GM21367 (cell line): ENCODE results near the gene AGO3.

Source experiments
- ATAC-seq: cut with Tn5 transposase; IDR thresholded peaks from one replicate; pipeline ENCODE4 v1.9.1; 2021; ENCODE audit not compliant: unreplicated experiment

Gene AGO3

DNA sequence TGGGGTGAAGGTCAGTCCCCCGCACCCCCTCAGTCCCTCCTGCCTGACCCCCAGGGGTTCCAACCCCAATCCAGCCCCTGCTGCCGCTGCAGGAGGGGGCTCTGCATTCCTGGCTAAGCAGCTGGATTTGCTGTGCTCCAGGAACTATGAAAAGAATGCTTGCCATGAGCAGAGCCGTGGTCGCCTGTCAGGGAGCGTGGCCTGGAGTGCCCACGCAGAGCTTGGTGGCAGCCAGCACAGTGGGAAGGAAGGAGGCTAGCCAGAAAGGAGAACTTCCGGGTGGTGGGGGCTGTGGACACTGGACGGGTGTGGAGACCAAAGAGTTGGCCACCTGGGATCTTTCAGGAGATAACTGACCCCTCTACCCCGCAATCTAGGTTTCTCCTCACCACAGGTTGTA is 188.6 kb downstream of the AGO3 start:
- no peak for ATAC-seq
